Left renal pelvis (tissue), 4 donors: ENCODE data around the gene VAMP5. TPM values are rescaled to one million over a fixed set of nuclear protein-coding genes. Genes with fewer than 3 reads are reported as not detected.
A peak's percentile ranks its signal among the peaks of the same experiment; 100 is the strongest.
"Not testable (repeated sequence)": the region's sequence is repeated elsewhere in the genome, so short reads cannot be mapped to it uniquely, and the experiment has no call there.

ENCODE experiments used
- DNase-seq, 4 donors: peaks; one replicate each; pipeline ENCODE4 v3.0.0-alpha.2; 2013; ENCODE audit warnings: low read depth in 4 of 4, low spot score in 3 of 4
- polyA plus RNA-seq, 4 donors: library from polyadenylated mRNA; unstranded; fragments of 120-200 nt; gene quantifications; one replicate each; pipeline ENCODE4 v1.2.1, GENCODE V29; 2013; ENCODE audit not compliant: insufficient read length in 4 of 4

The VAMP5 gene
- polyA plus RNA-seq, 4 donors = 21.7 to 41.4 (median 35.7) TPM

- DNase-seq = no peak
These were observed 15.4 kb downstream of the VAMP5 start for GRCh38 chr2:85599468-85600234.

GRCh38 chr2:85600235-85600575, 16.0 kb downstream of the VAMP5 start:
- DNase-seq = no peak

GRCh38 chr2:85600951-85601770, 16.9 kb downstream of the VAMP5 start:
- no peak for DNase-seq

DNA sequence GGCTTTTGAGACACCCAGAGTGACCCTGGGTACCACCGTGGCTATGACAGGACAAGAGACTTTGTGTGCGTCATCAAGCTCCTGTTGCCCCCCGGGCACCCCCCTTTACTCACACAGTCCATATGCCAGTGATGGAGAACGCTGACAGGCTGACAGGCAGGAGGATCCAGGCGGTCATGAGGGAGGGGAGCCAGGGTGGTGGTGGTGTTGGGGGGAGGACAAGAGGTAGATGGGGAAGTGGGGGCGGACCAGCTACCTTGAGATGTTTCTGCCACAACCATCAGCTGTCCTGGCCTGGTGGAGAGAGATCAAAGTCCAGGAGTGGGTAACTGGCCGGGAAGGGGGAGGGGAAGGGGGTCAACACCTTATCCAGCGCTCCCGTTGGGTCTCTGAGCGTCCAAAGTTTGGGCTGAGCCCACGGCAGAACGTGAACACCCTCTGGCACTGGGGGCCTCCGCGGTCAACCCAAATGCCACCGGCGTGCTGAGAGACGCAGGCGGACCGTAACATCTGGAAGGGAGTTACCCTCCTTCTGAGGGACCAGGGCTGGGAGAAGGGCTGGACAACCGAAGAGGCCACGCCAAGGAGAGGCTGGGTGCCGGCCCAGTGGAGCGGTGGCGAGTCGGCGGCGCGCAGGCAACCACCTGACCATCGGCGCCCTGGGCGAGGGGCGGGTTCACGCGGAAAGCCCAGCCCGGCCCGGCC, 17.7 kb downstream of the VAMP5 start:
- DNase-seq = no peak

DNA sequence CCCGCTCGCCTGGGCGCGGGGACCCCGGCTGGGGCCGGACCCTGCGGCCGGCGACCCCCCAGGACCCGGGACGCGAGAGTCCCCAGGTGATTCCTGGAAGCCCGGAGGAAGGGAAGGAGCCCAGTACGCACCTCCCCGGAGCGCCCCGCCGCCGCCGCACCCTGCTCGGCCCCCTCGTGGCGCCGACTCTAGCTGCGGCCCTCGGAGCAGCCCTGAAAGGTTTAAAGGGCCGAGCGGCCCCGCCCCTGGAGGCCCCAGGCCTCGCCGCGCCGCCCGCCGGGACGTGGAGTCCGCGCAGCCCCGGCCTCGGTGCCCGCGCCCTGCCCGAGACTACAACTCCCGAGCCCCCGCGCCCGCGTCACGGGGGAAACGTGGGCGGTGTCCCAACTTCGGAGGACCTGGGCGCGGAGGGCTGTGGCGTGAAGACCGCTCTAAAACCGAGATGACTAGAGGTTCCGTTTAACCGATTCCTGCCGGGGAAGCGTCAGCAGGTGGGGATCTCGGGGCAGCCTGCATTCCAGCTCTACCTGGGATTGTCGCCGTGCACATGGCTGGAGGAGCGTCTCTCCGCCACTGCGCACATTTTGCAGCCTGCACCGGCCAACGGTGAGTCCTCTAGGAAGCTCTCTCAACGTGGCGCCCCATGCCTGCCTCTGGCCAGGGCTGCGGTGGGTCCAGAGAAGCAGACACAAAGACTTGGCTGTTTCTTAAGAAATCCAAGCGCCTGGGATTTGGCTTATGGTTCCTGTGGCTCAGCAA, 18.4 kb downstream of the VAMP5 start, which contains the start of gene TMEM150A:
Gene TMEM150A (minus strand): TSS at position 223 of the 759 bp plus-strand sequence. CDS start 750 bp downstream, outside the sequence.
- DNase-seq = peak in 2 of 4 donors; percentile 82 to 84

DNA sequence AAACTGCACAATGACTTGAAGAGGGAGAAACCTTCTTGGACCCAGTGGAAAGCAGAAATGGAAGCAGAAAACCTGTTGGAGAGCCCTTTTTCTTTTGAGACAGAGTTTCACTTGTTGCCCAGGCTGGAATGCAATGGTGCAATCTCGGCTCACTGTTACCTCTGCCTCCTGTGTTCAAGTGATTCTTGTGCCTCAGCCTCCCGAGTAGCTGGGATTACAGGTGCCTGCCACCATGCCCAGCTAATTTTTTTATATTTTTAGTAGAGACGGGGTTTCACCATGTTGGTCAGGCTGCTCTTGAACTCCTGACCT, 19.9 kb downstream of the VAMP5 start:
- DNase-seq = not testable (repeated sequence)

- DNase-seq = no peak
These were observed 20.5 kb downstream of the VAMP5 start for GRCh38 chr2:85604568-85605339.

DNA sequence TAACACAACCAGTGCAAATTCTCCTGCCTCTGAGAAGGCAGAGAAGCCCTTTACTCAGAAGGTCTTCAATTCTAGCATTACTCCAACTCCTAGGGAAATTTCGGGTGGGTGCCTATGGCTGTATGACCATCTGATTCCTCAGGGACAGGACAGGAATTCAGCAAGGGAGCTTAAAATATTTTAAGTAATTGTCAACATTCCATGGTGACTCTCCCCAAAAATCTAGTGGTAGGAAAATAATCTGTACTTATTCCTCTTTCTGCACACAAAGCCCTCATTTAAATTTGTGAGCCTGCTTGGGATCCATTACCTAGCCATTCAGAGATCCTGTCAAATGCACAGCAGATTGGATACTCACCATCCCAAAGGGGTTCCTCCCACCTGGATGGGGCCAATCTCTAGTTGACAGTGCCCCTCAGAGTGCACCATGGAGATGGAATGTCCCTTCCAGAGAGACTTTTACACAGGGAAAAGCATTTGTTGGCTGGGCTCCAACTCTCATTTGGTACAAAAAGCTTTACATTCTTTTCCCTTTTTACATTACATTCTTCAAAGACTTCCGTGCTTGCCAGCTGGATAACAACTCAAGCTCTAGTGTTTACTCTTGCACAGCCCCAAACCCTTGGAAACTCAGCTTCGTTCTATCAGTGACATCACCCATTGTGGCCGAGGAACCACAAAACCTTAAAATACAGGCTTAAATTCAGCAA, 21.3 kb downstream of the VAMP5 start:
- peak in 1 of 4 donors; percentile 59 for DNase-seq

- no peak for DNase-seq
These were observed 21.9 kb downstream of the VAMP5 start for GRCh38 chr2:85606116-85606455.

GRCh38 chr2:85607268-85608215, 23.3 kb downstream of the VAMP5 start:
- no peak for DNase-seq

GRCh38 chr2:85611217-85611704, 27.0 kb downstream of the VAMP5 start:
- DNase-seq = no peak

- peak in 3 of 4 donors; percentile 83 to 88 (median 85) for DNase-seq
These were observed 27.7 kb downstream of the VAMP5 start, which contains the start of gene C2orf68 for GRCh38 chr2:85611705-85612587. C2orf68 (minus strand) TSS chr2:85612066; CDS start chr2:85611984, 82 bp downstream.

DNA sequence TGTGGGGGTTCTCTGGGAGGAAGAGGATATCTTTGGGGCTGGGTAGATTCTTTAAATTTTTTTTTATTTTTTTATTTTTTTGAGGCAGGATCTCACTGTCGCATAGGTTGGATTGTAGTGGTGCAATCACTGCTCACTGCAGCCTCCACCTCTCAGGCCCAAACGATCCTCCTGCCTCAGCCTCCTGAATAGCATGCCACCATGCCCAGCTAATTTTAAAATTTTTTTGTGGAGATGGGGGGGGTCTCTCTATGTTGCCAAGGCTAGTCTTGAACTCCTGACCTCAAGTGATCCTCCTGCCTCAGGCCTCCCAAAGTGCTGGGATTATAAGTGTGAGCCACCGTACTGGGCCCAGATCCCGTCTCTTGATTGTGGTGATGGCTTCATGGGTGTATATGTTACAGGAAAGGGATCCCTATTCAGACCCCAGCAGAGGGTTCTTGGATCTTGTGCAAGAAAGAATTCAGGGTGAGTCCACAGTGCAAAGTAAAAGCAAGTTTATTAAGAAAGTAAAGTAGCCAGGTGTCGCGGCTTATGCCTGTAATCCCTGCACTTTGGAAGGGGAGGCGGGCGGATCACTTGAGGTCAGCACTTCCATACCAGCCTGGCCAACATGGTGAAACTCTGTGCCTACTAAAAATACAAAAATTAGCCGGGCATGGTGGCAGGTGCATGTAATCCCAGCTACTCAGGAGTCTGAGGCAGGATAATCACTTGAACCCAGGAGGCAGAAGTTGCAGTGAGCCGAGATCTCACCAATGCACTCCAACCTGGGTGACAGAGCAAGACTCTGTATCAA, 29.7 kb downstream of the VAMP5 start:
- no peak for DNase-seq

DNA sequence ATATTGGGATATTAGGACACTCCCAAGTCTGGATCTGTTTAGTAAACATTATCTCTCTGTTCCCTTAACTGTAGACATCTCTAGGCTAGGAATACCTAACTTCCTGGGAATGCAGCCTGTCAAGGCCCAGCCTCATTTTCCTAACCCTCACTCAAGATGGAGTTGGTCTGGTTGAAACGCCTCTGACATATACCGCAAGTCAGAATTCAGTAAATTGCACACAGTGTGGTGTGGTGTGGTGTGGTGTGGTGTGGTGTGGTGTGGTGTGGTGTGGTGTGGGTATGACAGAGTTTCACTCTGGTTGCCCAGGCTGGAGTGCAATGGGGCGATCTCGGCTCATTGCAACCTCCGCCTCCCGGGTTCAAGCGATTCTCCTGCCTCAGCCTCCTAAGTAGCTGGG, 30.5 kb downstream of the VAMP5 start:
- not testable (repeated sequence) for DNase-seq

- no peak for DNase-seq
These were observed 31.1 kb downstream of the VAMP5 start for GRCh38 chr2:85615413-85615728.

GRCh38 chr2:85617723-85618122, 33.5 kb downstream of the VAMP5 start:
- DNase-seq = not testable (repeated sequence)
